HEK293 (cell line): Measurements from ENCODE around the gene C1QC.

Experiments used
- ZBTB21 ChIP-seq: fragments of 450-650 bp; formaldehyde crosslinking; IDR thresholded peaks from 2 replicates; pipeline ENCODE4 v1.5.1; 2017; ENCODE audit warnings: missing biosample characterization, missing genetic modification characterization
- ZNF121 ChIP-seq: fragments of 450-650 bp; formaldehyde crosslinking; IDR thresholded peaks from 2 replicates; pipeline ENCODE4 v1.5.1; 2016; ENCODE audit warnings: missing biosample characterization, missing genetic modification characterization
- ZNF274 ChIP-seq, 2 experiments: fragments of 200-500 bp in 1 of 2; fragments of 450-650 bp in 1 of 2; sonication (Bioruptor generic) in 1 of 2; formaldehyde crosslinking in 1 of 2; IDR thresholded peaks; 2 replicates each; pipeline versions ENCODE4 v1.5.1 to v1.6.1; 2014 to 2016; ENCODE audit warnings: borderline replicate concordance in 1 of 2, inconsistent platforms in 1 of 2, low read length in 1 of 2, missing biosample characterization in 1 of 2, missing genetic modification characterization in 1 of 2
- TF ChIP-seq, protein P1 (sequence below): fragments of 450-650 bp; formaldehyde crosslinking; IDR thresholded peaks from 2 replicates; pipeline ENCODE4 v1.5.1; 2016; ENCODE audit warnings: missing biosample characterization, missing genetic modification characterization
- TF ChIP-seq, protein P2 (sequence below): fragments of 450-650 bp; formaldehyde crosslinking; IDR thresholded peaks from 2 replicates; pipeline ENCODE4 v1.5.1; 2016; ENCODE audit warnings: missing biosample characterization, missing genetic modification characterization

DNA sequence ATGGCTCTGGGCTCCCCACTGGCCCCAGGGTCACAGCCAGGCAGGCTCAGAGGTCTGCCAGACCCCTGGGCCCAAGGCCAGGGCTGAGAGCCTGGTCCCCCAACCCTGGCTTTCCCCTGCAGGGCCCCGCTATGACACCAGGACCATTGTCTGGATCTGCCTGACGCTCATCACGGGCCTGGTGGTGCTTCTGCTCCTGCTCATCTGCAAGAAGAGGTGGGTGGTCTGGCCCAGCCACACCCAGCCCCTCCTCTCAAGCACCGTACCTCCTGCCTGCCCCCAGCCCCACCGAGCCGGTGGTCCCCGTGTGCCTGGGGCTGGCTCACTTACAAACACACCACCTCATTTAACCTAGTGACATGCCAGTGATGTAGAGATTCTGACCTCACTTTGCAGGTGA is 48.3 kb upstream of the C1QC start:
- TF ChIP-seq ZNF121 (tag by site-specific recombination) (no peak), ZBTB21 (tag by site-specific recombination) (no peak), ZNF274 (IDR thresholded peaks at IDR 0.05; ENCODE audit: low read length) (no peak), ZNF274 (tag by site-specific recombination; IDR thresholded peaks at IDR 0.05; ENCODE audit: borderline replicate concordance) (no peak)
- TF ChIP-seq, protein P1, sequence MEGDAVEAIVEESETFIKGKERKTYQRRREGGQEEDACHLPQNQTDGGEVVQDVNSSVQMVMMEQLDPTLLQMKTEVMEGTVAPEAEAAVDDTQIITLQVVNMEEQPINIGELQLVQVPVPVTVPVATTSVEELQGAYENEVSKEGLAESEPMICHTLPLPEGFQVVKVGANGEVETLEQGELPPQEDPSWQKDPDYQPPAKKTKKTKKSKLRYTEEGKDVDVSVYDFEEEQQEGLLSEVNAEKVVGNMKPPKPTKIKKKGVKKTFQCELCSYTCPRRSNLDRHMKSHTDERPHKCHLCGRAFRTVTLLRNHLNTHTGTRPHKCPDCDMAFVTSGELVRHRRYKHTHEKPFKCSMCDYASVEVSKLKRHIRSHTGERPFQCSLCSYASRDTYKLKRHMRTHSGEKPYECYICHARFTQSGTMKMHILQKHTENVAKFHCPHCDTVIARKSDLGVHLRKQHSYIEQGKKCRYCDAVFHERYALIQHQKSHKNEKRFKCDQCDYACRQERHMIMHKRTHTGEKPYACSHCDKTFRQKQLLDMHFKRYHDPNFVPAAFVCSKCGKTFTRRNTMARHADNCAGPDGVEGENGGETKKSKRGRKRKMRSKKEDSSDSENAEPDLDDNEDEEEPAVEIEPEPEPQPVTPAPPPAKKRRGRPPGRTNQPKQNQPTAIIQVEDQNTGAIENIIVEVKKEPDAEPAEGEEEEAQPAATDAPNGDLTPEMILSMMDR (tag by site-specific recombination): no peak
- TF ChIP-seq, protein P2, sequence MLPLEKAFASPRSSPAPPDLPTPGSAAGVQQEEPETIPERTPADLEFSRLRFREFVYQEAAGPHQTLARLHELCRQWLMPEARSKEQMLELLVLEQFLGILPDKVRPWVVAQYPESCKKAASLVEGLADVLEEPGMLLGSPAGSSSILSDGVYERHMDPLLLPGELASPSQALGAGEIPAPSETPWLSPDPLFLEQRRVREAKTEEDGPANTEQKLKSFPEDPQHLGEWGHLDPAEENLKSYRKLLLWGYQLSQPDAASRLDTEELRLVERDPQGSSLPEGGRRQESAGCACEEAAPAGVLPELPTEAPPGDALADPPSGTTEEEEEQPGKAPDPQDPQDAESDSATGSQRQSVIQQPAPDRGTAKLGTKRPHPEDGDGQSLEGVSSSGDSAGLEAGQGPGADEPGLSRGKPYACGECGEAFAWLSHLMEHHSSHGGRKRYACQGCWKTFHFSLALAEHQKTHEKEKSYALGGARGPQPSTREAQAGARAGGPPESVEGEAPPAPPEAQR (tag by site-specific recombination): no peak
